ENCODE data around the gene WFS1.

Gene WFS1

DNA sequence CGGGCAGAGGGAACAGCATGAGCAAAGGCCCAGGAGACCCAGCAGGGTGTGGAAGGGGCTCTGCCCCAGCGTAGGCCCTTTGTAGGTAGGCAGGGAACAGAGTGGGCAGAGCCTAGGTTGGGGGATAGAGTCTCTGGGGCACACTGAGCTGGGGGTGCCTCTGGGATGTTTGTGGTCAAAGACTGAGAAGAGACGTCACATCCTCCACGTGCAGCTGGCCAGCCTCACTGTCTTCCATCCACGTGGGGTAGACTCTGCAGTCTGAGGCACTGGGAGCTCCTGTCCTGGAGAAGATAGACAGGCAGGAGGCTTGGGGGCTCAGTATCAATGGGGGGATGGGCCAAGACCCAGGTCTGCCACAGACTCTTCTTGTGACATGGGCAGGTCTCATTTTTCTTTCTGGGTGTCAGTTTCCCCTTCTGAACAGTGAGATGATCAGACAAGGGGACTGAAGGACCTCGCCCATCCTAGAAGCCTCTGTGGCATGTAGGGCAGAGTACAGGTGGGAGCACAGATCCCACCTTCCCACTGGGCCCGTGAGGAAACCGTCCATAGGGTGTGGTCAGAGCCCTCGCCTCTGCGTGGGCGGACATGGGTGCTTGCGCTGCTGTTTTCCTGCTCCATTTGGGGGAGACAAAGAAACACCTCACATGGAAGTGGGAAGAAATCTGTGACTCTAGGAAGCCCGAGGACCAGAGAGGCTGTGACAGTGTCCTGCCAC is 22.9 kb downstream of the WFS1 start:
- Histone ChIP-seq H3K36me3 (ENCODE audit: low read length) (no peaks in the 10 kb centered on the region), H3F3A (ENCODE audit: insufficient read depth) (no peaks in the 10 kb centered on the region), H3K27ac (ENCODE audit: low read depth, low read length) (no peak overlapping the region), H3K79me2 (ENCODE audit: insufficient read depth, low read length) (no peaks in the 10 kb centered on the region), H3K9me2 (replicated peaks; ENCODE audit: insufficient read depth, low read length) (no peaks in the 10 kb centered on the region), H2AFZ (ENCODE audit: low read depth, low read length, severe bottlenecking) (no peak overlapping the region), H3K9me3 (ENCODE audit: insufficient read depth, low read length) (no peaks in the 10 kb centered on the region), H4K20me1 (ENCODE audit: low read depth, low read length) (no peaks in the 10 kb centered on the region), H3K27me3 (ENCODE audit: low read length) (no peaks in the 10 kb centered on the region), H3K4me2 (ENCODE audit: low read depth, low read length, poor library complexity, severe bottlenecking) (no peak overlapping the region), H3K9ac (ENCODE audit: low read length) (no peak overlapping the region), H3K4me3 (ENCODE audit: insufficient read depth, low read length, poor library complexity, severe bottlenecking) (no peak overlapping the region)
- TF ChIP-seq, protein P1, sequence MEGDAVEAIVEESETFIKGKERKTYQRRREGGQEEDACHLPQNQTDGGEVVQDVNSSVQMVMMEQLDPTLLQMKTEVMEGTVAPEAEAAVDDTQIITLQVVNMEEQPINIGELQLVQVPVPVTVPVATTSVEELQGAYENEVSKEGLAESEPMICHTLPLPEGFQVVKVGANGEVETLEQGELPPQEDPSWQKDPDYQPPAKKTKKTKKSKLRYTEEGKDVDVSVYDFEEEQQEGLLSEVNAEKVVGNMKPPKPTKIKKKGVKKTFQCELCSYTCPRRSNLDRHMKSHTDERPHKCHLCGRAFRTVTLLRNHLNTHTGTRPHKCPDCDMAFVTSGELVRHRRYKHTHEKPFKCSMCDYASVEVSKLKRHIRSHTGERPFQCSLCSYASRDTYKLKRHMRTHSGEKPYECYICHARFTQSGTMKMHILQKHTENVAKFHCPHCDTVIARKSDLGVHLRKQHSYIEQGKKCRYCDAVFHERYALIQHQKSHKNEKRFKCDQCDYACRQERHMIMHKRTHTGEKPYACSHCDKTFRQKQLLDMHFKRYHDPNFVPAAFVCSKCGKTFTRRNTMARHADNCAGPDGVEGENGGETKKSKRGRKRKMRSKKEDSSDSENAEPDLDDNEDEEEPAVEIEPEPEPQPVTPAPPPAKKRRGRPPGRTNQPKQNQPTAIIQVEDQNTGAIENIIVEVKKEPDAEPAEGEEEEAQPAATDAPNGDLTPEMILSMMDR (IDR thresholded peaks at IDR 0.05; ENCODE audit: insufficient read depth, low read length, poor library complexity, severe bottlenecking): no peak
- TF ChIP-seq EZH2phosphoT487 (conservative IDR thresholded peaks at IDR 0.05; ENCODE audit: low read length): no peak

GRCh38 chr4:6293097-6293445 is 23.4 kb downstream of the WFS1 start:
- Histone ChIP-seq H3K36me3 (ENCODE audit: low read length) (no peaks in the 10 kb centered on the region), H3K9me3 (ENCODE audit: insufficient read depth, low read length) (no peaks in the 10 kb centered on the region), H3K79me2 (ENCODE audit: insufficient read depth, low read length) (no peaks in the 10 kb centered on the region), H2AFZ (ENCODE audit: low read depth, low read length, severe bottlenecking) (no peak overlapping the region), H3K4me2 (ENCODE audit: low read depth, low read length, poor library complexity, severe bottlenecking) (no peak overlapping the region), H3K27me3 (ENCODE audit: low read length) (no peaks in the 10 kb centered on the region), H3K9me2 (replicated peaks; ENCODE audit: insufficient read depth, low read length) (no peaks in the 10 kb centered on the region), H3F3A (ENCODE audit: insufficient read depth) (no peaks in the 10 kb centered on the region), H3K27ac (ENCODE audit: low read depth, low read length) (no peak overlapping the region), H4K20me1 (ENCODE audit: low read depth, low read length) (no peaks in the 10 kb centered on the region), H3K9ac (ENCODE audit: low read length) (no peak overlapping the region), H3K4me3 (ENCODE audit: insufficient read depth, low read length, poor library complexity, severe bottlenecking) (no peak overlapping the region)
- TF ChIP-seq, protein P1 (IDR thresholded peaks at IDR 0.05; ENCODE audit: insufficient read depth, low read length, poor library complexity, severe bottlenecking): no peak
- no peak for TF ChIP-seq EZH2phosphoT487 (conservative IDR thresholded peaks at IDR 0.05; ENCODE audit: low read length)

- Histone ChIP-seq H3K36me3 (ENCODE audit: low read length) (no peaks in the 10 kb centered on the region), H2AFZ (ENCODE audit: low read depth, low read length, severe bottlenecking) (no peak overlapping the region), H3K9me3 (ENCODE audit: insufficient read depth, low read length) (no peaks in the 10 kb centered on the region), H3K27me3 (ENCODE audit: low read length) (no peaks in the 10 kb centered on the region), H3K4me3 (ENCODE audit: insufficient read depth, low read length, poor library complexity, severe bottlenecking) (no peak overlapping the region), H3K4me2 (ENCODE audit: low read depth, low read length, poor library complexity, severe bottlenecking) (no peak overlapping the region), H3K9ac (ENCODE audit: low read length) (no peak overlapping the region), H3K9me2 (replicated peaks; ENCODE audit: insufficient read depth, low read length) (no peaks in the 10 kb centered on the region), H4K20me1 (ENCODE audit: low read depth, low read length) (no peaks in the 10 kb centered on the region), H3F3A (ENCODE audit: insufficient read depth) (no peaks in the 10 kb centered on the region), H3K79me2 (ENCODE audit: insufficient read depth, low read length) (no peaks in the 10 kb centered on the region), H3K27ac (ENCODE audit: low read depth, low read length) (no peak overlapping the region)
- TF ChIP-seq EZH2phosphoT487 (conservative IDR thresholded peaks at IDR 0.05; ENCODE audit: low read length): no peak
- TF ChIP-seq, protein P1 (IDR thresholded peaks at IDR 0.05; ENCODE audit: insufficient read depth, low read length, poor library complexity, severe bottlenecking): no peak
Observed at GRCh38 chr4:6293661-6294060, 24.0 kb downstream of the WFS1 start.
